ENCODE data around the gene PCDH8.

DNA sequence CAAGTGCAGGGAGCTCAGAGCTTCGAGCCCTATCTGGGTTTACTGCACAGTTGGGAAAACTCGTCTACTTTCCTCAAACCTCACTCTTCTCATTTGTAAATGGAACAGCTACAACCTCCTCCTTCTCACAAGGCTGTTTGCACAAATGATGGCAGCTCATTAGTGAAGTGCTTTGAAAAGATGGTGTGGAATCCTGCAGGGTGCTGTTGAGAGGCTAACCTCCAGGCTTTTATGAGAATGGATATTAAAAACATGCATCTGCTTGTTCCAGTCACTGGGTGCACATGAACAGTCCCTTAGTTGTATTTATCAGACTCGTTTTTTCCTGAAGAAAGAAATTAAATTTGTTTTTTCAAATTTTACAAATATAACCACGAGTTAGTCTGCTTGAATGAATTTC lies 36.6 kb downstream of the PCDH8 start:
- TF ChIP-seq EZH2phosphoT487 (IDR thresholded peaks at IDR 0.05; ENCODE audit: insufficient read depth, low read depth) (no peak), EZH2 (IDR thresholded peaks at IDR 0.05; ENCODE audit: insufficient read depth, poor library complexity, severe bottlenecking) (no peak)

All from GM23248 (cell line).